PFSK-1 (cell line): ENCODE data around the gene AP4S1.

Source experiments
- FOXP2 ChIP-seq: optimal IDR thresholded peaks from 2 replicates; pipeline ENCODE3; 2011; ENCODE audit warnings: borderline replicate concordance, control low read depth, inconsistent platforms; ENCODE audit not compliant: insufficient read depth; ENCODE audit errors: extremely low read length, extremely low read depth
- POLR2AphosphoS5 ChIP-seq: IDR thresholded peaks from 2 replicates; pipeline ENCODE4 v1.6.1; 2012; ENCODE audit warnings: low read depth, mild to moderate bottlenecking, control low read depth, low read length, moderate library complexity
- REST ChIP-seq, 2 experiments: IDR thresholded peaks; 2 replicates each; pipeline versions ENCODE4 v1.6.1 to v1.8.0; 2011 to 2012; ENCODE audit warnings: low read depth in 2 of 2, low read length in 2 of 2, control low read depth in 1 of 2, inconsistent platforms in 1 of 2, mild to moderate bottlenecking in 1 of 2, moderate library complexity in 1 of 2; ENCODE audit not compliant: insufficient read depth in 1 of 2
- SIN3A ChIP-seq: IDR thresholded peaks from 2 replicates; pipeline ENCODE4 v1.6.1; 2012; ENCODE audit warnings: mild to moderate bottlenecking, low read length, moderate library complexity, borderline replicate concordance; ENCODE audit not compliant: insufficient read depth
- TAF1 ChIP-seq: IDR thresholded peaks from 2 replicates; pipeline ENCODE4 v1.6.1; 2012; ENCODE audit warnings: low read length, control low read depth, borderline replicate concordance; ENCODE audit not compliant: insufficient read depth

The AP4S1 gene

GRCh38 chr14:31047503-31047902, 22.1 kb downstream of the AP4S1 start:
- no peak for TF ChIP-seq TAF1
- no peak for TF ChIP-seq FOXP2
- TF ChIP-seq SIN3A: no peak
- TF ChIP-seq REST (IDR thresholded peaks at IDR 0.05; ENCODE audit: insufficient read depth in 1 of 2, low read depth in 2 of 2, low read length in 2 of 2): no peak
- no peak for TF ChIP-seq POLR2AphosphoS5

- no peak for TF ChIP-seq SIN3A
Measured at GRCh38 chr14:31051023-31051422, 25.6 kb downstream of the AP4S1 start.

GRCh38 chr14:31051511-31051910, 26.1 kb downstream of the AP4S1 start:
- no peak for TF ChIP-seq FOXP2
- TF ChIP-seq SIN3A: no peak
- TF ChIP-seq POLR2AphosphoS5: no peak
- TF ChIP-seq TAF1: no peak
- no peak for TF ChIP-seq REST (IDR thresholded peaks at IDR 0.05; ENCODE audit: insufficient read depth in 1 of 2, low read depth in 2 of 2, low read length in 2 of 2)

GRCh38 chr14:31057035-31057434, 31.6 kb downstream of the AP4S1 start:
- no peak for TF ChIP-seq POLR2AphosphoS5
- TF ChIP-seq REST (IDR thresholded peaks at IDR 0.05; ENCODE audit: insufficient read depth in 1 of 2, low read depth in 2 of 2, low read length in 2 of 2): no peak
- TF ChIP-seq TAF1: no peak
- no peak for TF ChIP-seq SIN3A
- TF ChIP-seq FOXP2: no peak

GRCh38 chr14:31057701-31058364, 32.4 kb downstream of the AP4S1 start:
- TF ChIP-seq FOXP2: no peak
- TF ChIP-seq POLR2AphosphoS5: no peak
- no peak for TF ChIP-seq REST (IDR thresholded peaks at IDR 0.05; ENCODE audit: insufficient read depth in 1 of 2, low read depth in 2 of 2, low read length in 2 of 2)
